ENCODE results near the gene GPR87.

The GPR87 gene

GRCh38 chr3:151307583-151308488 is 8.8 kb downstream of the GPR87 start:
- TF ChIP-seq CTCF (IDR thresholded peaks at IDR 0.05; ENCODE audit: unreplicated experiment in 3 of 3) = no peak
- Mint-ChIP-seq H3K4me1 (no peaks in the 10 kb centered on the region), H3K36me3 (ENCODE audit: low read depth) (no peaks in the 10 kb centered on the region), H3K27me3 (ENCODE audit: low read depth) (no peaks in the 10 kb centered on the region), H3K27ac (peak overlapping the region in 1 of 3 experiments; percentile 14), H3K9me3 (no peaks in the 10 kb centered on the region), H3K4me3 (no peak overlapping the region)

- no peaks in the 10 kb centered on the region for H3K4me1 Mint-ChIP-seq
- H3K27ac Mint-ChIP-seq = peak overlapping the region in 1 of 3 experiments; percentile 14
- no peaks in the 10 kb centered on the region for H3K27me3 Mint-ChIP-seq (ENCODE audit: low read depth)
- H3K36me3 Mint-ChIP-seq (ENCODE audit: low read depth) = no peaks in the 10 kb centered on the region
- H3K9me3 Mint-ChIP-seq = no peaks in the 10 kb centered on the region
- no peak overlapping the region for H3K4me3 Mint-ChIP-seq
- TF ChIP-seq CTCF (IDR thresholded peaks at IDR 0.05; ENCODE audit: unreplicated experiment in 3 of 3) = no peak
Observed at GRCh38 chr3:151307131-151307530, 9.5 kb downstream of the GPR87 start.

GRCh38 chr3:151306168-151306810 is 10.3 kb downstream of the GPR87 start:
- Mint-ChIP-seq H3K36me3 (ENCODE audit: low read depth) (no peaks in the 10 kb centered on the region), H3K27ac (no peak overlapping the region), H3K4me1 (no peaks in the 10 kb centered on the region), H3K27me3 (ENCODE audit: low read depth) (no peaks in the 10 kb centered on the region), H3K9me3 (no peaks in the 10 kb centered on the region), H3K4me3 (no peak overlapping the region)
- no peak for TF ChIP-seq CTCF (IDR thresholded peaks at IDR 0.05; ENCODE audit: unreplicated experiment in 3 of 3)

- H3K27ac Mint-ChIP-seq = no peak overlapping the region
- no peaks in the 10 kb centered on the region for H3K27me3 Mint-ChIP-seq (ENCODE audit: low read depth)
- no peak for TF ChIP-seq CTCF (IDR thresholded peaks at IDR 0.05; ENCODE audit: unreplicated experiment in 3 of 3)
- no peaks in the 10 kb centered on the region for H3K36me3 Mint-ChIP-seq (ENCODE audit: low read depth)
- no peaks in the 10 kb centered on the region for H3K9me3 Mint-ChIP-seq
- H3K4me3 Mint-ChIP-seq = no peak overlapping the region
- H3K4me1 Mint-ChIP-seq = no peaks in the 10 kb centered on the region
Observed at GRCh38 chr3:151305775-151306151, 10.9 kb downstream of the GPR87 start.

GRCh38 chr3:151305060-151305774 is 11.4 kb downstream of the GPR87 start:
- H3K9me3 Mint-ChIP-seq = no peaks in the 10 kb centered on the region
- H3K4me1 Mint-ChIP-seq = no peaks in the 10 kb centered on the region
- no peak overlapping the region for H3K4me3 Mint-ChIP-seq
- no peaks in the 10 kb centered on the region for H3K36me3 Mint-ChIP-seq (ENCODE audit: low read depth)
- H3K27ac Mint-ChIP-seq = peak overlapping the region in 1 of 3 experiments; percentile 62
- no peak for TF ChIP-seq CTCF (IDR thresholded peaks at IDR 0.05; ENCODE audit: unreplicated experiment in 3 of 3)
- H3K27me3 Mint-ChIP-seq (ENCODE audit: low read depth) = no peaks in the 10 kb centered on the region

All from nephron (organoid).